ENCODE measurements around the gene EML3. TPM values are rescaled to one million over a fixed set of nuclear protein-coding genes. Genes with fewer than 3 reads are reported as not detected.
A peak's percentile ranks its signal among the peaks of the same experiment; 100 is the strongest.

The EML3 gene
- total RNA-seq, 1 donor from 2014 or later: 26.7 TPM

GRCh38 chr11:62599069-62599696 lies 13.4 kb downstream of the EML3 start:
- Mint-ChIP-seq H3K36me3 (ENCODE audit: unreplicated experiment) (peaks cover 8% of the 10 kb centered on the region), H3K27ac (ENCODE audit: unreplicated experiment) (peak overlapping the region; percentile 93), H3K9me3 (ENCODE audit: unreplicated experiment) (peaks cover 32% of the 10 kb centered on the region), H3K27me3 (ENCODE audit: unreplicated experiment) (peaks cover 25% of the 10 kb centered on the region), H3K4me1 (ENCODE audit: low read depth, unreplicated experiment) (peaks cover 23% of the 10 kb centered on the region), H3K4me3 (ENCODE audit: unreplicated experiment) (peak overlapping the region; percentile 99)
- no peak for TF ChIP-seq CTCF (IDR thresholded peaks at IDR 0.05; ENCODE audit: partially characterized antibody, unreplicated experiment)
- DNase-seq: peak; percentile 92

GRCh38 chr11:62595124-62595523 lies 17.5 kb downstream of the EML3 start:
- Mint-ChIP-seq H3K4me3 (ENCODE audit: unreplicated experiment) (no peak overlapping the region), H3K27me3 (ENCODE audit: unreplicated experiment) (peaks cover 7% of the 10 kb centered on the region), H3K9me3 (ENCODE audit: unreplicated experiment) (peaks cover 36% of the 10 kb centered on the region), H3K27ac (ENCODE audit: unreplicated experiment) (no peak overlapping the region), H3K4me1 (ENCODE audit: low read depth, unreplicated experiment) (peaks cover 32% of the 10 kb centered on the region), H3K36me3 (ENCODE audit: unreplicated experiment) (no peaks in the 10 kb centered on the region)
- no peak for DNase-seq
- TF ChIP-seq CTCF (IDR thresholded peaks at IDR 0.05; ENCODE audit: partially characterized antibody, unreplicated experiment): no peak

GRCh38 chr11:62593434-62594044 lies 19.0 kb downstream of the EML3 start:
- DNase-seq: peak; percentile 79
- peak overlapping the region; percentile 98 for H3K27ac Mint-ChIP-seq (ENCODE audit: unreplicated experiment)
- TF ChIP-seq CTCF (IDR thresholded peaks at IDR 0.05; ENCODE audit: partially characterized antibody, unreplicated experiment): peak; percentile 29
- H3K4me1 Mint-ChIP-seq (ENCODE audit: low read depth, unreplicated experiment): peaks cover 18% of the 10 kb centered on the region
- H3K27me3 Mint-ChIP-seq (ENCODE audit: unreplicated experiment): peaks cover 2% of the 10 kb centered on the region
- H3K4me3 Mint-ChIP-seq (ENCODE audit: unreplicated experiment): peak overlapping the region; percentile 70
- no peaks in the 10 kb centered on the region for H3K36me3 Mint-ChIP-seq (ENCODE audit: unreplicated experiment)
- H3K9me3 Mint-ChIP-seq (ENCODE audit: unreplicated experiment): peaks cover 26% of the 10 kb centered on the region

- H3K27ac Mint-ChIP-seq (ENCODE audit: unreplicated experiment): peak overlapping the region; percentile 98
- H3K36me3 Mint-ChIP-seq (ENCODE audit: unreplicated experiment): no peaks in the 10 kb centered on the region
- H3K4me1 Mint-ChIP-seq (ENCODE audit: low read depth, unreplicated experiment): peaks cover 16% of the 10 kb centered on the region
- H3K27me3 Mint-ChIP-seq (ENCODE audit: unreplicated experiment): peaks cover 1% of the 10 kb centered on the region
- H3K9me3 Mint-ChIP-seq (ENCODE audit: unreplicated experiment): peaks cover 24% of the 10 kb centered on the region
- no peak for DNase-seq
- no peak for TF ChIP-seq CTCF (IDR thresholded peaks at IDR 0.05; ENCODE audit: partially characterized antibody, unreplicated experiment)
- H3K4me3 Mint-ChIP-seq (ENCODE audit: unreplicated experiment): peak overlapping the region; percentile 69
Measured at GRCh38 chr11:62592989-62593421, 19.6 kb downstream of the EML3 start.

- H3K4me1 Mint-ChIP-seq (ENCODE audit: low read depth, unreplicated experiment): peaks cover 16% of the 10 kb centered on the region
- DNase-seq: no peak
- no peaks in the 10 kb centered on the region for H3K36me3 Mint-ChIP-seq (ENCODE audit: unreplicated experiment)
- peaks cover 24% of the 10 kb centered on the region for H3K9me3 Mint-ChIP-seq (ENCODE audit: unreplicated experiment)
- H3K4me3 Mint-ChIP-seq (ENCODE audit: unreplicated experiment): peak overlapping the region; percentile 99
- TF ChIP-seq CTCF (IDR thresholded peaks at IDR 0.05; ENCODE audit: partially characterized antibody, unreplicated experiment): no peak
- peak overlapping the region; percentile 98 for H3K27ac Mint-ChIP-seq (ENCODE audit: unreplicated experiment)
- H3K27me3 Mint-ChIP-seq (ENCODE audit: unreplicated experiment): no peaks in the 10 kb centered on the region
Measured at GRCh38 chr11:62592146-62592815, 20.3 kb downstream of the EML3 start.

Measured in glutamatergic neuron (in vitro differentiated cells).